Bronchial epithelial cell (primary cell): ENCODE data around the gene SNRNP27. TPM values are rescaled to one million over a fixed set of nuclear protein-coding genes. Genes with fewer than 3 reads are reported as not detected.

Experiments
- DNase-seq: peaks from one replicate; pipeline ENCODE4 v3.0.0-alpha.2; 2010; ENCODE audit warnings: low read depth
- FAIRE-seq: peaks from 2 replicates; lab custom pipeline; 2011; peaks lifted over from hg19 to GRCh38; lab: Jason Lieb, UNC
- H3K27me3 ChIP-seq: 2 replicates; pipeline ENCODE4 v1.5.1; 2011; ENCODE audit warnings: low read length; ENCODE audit not compliant: control insufficient read depth, insufficient read depth
- H3K36me3 ChIP-seq: 2 replicates; pipeline ENCODE4 v1.5.1; 2011; ENCODE audit warnings: low read length; ENCODE audit not compliant: control insufficient read depth, insufficient read depth
- H3K4me3 ChIP-seq: 2 replicates; pipeline ENCODE4 v1.5.1; 2011; ENCODE audit warnings: mild to moderate bottlenecking, low read depth, low read length, control low read depth
- CTCF ChIP-seq: IDR thresholded peaks from 2 replicates; pipeline ENCODE4 v1.5.1; 2011; ENCODE audit warnings: mild to moderate bottlenecking, moderate library complexity, low read length, control low read depth, inconsistent platforms; ENCODE audit not compliant: insufficient read depth, severe bottlenecking
- total RNA-seq: library from RNA; depleted of rRNA; stranded (reverse); fragments of >200 nt; gene quantifications from 2 replicates; pipeline ENCODE4 v1.2.1, GENCODE V29; 2014

SNRNP27 gene
- total RNA-seq, 1 donor from 2014 or later = 22.9 TPM

DNA sequence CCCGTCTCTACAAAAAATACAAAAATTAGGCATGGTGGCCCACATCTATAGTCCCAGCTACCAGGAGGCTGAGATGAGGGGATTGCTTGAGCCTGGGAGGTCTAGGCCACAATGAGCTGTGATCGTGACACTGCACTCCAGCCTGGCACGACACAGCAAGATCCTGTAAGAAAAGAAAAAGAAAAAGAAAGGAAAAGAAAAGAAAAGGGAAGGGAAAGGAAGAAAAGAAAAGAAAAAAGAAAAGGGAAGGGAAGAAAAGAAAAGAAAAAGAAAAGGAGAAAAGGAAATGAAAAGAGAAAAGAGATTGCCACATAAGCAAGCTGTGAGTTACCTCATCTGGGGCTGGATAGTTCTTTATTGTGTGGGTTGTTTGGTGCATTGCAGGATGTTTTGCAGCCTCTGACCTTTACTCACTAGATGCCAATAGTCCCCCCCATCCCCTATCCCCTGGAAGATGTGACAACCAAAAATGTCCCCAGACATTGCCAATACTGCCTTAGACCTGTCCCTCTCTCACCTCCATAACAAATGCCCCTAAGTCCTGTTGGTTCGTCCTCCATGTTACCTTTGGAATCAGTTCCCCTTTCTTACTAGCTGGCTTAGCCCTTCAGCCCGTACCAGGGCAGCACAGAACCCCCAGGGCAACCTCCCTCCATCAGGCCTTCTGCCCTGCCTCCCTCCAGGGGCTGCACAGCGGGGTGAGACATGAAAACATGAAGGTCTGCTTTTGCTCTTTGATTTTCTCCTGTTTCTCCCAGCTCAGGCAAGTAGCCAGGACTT, 58.8 kb downstream of the SNRNP27 start:
- no peak for FAIRE-seq
- Histone ChIP-seq H3K4me3 (no peak overlapping the region), H3K36me3 (no peaks in the 10 kb centered on the region), H3K27me3 (no peaks in the 10 kb centered on the region)
- DNase-seq = no peak
- no peak for TF ChIP-seq CTCF

GRCh38 chr2:69954084-69954483, 60.3 kb downstream of the SNRNP27 start:
- no peak for TF ChIP-seq CTCF
- H3K4me3 ChIP-seq = no peak overlapping the region
- H3K27me3 ChIP-seq = no peaks in the 10 kb centered on the region
- FAIRE-seq = no peak
- DNase-seq = no peak
- H3K36me3 ChIP-seq = no peaks in the 10 kb centered on the region

Other genes starting within 250 kb of the SNRNP27 start
- gene ANXA4, start 151.8 kb upstream of the SNRNP27 start, total RNA-seq = 15.0 and 26.4 TPM in 2 replicates
- 8.3 and 9.5 TPM in 2 replicates for gene GMCL1, start 64.3 kb upstream of the SNRNP27 start, total RNA-seq
- 30.5 and 45.4 TPM in 2 replicates for gene MXD1, start 21.2 kb downstream of the SNRNP27 start, total RNA-seq
- 0.26 and 0.38 TPM in 2 replicates for gene ASPRV1, start 67.7 kb downstream of the SNRNP27 start, total RNA-seq
- gene PCBP1, start 193.5 kb downstream of the SNRNP27 start, total RNA-seq = 17.1 and 17.5 TPM in 2 replicates